T-helper 2 cell treated with Interferon-gamma antibody and Interleukin-4, amounts not matched to agents 5 μg/mL and 100 μg/mL, for 36 hours (primary cell): ENCODE data around the gene KDM4C.

Experiments used
- DNase-seq: peaks from one replicate; pipeline ENCODE4 v3.0.0; 2021; ENCODE audit warnings: low spot score
- H3K27ac Mint-ChIP-seq: one replicate; pipeline ENCODE4 v1.8.0; 2021; ENCODE audit warnings: mild to moderate bottlenecking, mixed read lengths
- H3K27me3 Mint-ChIP-seq: one replicate; pipeline ENCODE4 v1.8.0; 2021; ENCODE audit warnings: low read depth, mixed read lengths
- H3K36me3 Mint-ChIP-seq: one replicate; pipeline ENCODE4 v1.8.0; 2021; ENCODE audit warnings: low read depth, mixed read lengths
- H3K4me1 Mint-ChIP-seq: one replicate; pipeline ENCODE4 v1.8.0; 2021; ENCODE audit warnings: low read depth, mixed read lengths
- H3K4me3 Mint-ChIP-seq: one replicate; pipeline ENCODE4 v1.8.0; 2022; ENCODE audit warnings: mild to moderate bottlenecking, moderate library complexity, mixed read lengths
- H3K9me3 Mint-ChIP-seq: one replicate; pipeline ENCODE4 v1.8.0; 2021; ENCODE audit warnings: mixed read lengths

Gene KDM4C

DNA sequence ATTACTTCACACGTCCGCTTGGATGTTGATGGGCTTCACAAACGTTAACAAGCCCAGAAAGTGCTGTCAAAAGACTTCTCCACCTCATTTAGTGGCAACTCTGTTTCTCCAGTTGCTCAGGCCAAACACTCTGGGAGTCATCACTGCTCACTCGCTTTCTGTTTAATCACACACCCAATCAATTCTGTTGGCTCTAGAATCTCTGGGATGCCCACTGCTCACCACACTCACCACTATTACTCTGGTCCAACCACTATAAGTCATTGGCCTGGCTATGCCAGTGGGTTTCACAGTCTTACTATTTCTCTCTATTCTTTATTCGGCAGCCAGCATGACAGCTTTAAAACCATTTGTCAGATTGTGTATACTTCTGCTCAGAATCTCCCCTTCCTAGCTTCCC lies 163.5 kb downstream of the KDM4C start:
- H3K27me3 Mint-ChIP-seq = no peaks in the 10 kb centered on the region
- DNase-seq = no peak
- peaks cover 36% of the 10 kb centered on the region for H3K4me1 Mint-ChIP-seq
- no peak overlapping the region for H3K27ac Mint-ChIP-seq
- peaks cover 40% of the 10 kb centered on the region for H3K36me3 Mint-ChIP-seq
- no peak overlapping the region for H3K4me3 Mint-ChIP-seq
- H3K9me3 Mint-ChIP-seq = peaks cover 5% of the 10 kb centered on the region

DNA sequence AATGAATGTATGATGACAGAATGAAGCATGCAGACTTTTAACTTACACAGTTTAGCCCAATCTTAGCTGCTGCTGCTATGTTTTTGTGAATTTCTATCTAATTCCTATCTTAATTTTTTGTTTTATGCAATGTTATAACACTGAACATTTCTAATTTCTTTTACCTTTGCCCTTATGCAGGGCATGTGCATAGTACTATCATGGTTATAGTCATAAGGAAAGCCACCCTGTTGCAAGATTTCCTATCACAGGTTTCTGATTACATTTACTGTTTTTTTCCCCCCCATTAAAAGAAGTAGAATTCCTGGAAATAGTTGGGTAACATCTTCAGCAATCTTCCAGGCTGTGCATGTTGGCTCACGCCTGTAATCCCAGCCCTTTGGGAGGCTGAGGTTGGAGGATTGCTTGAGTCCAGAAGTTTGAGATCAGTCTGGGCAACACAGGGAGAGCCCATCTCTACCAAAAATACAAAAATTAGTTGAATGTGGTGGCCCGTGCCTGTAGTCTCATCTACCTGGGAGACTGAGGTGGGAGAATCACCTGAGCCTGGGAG lies 164.4 kb downstream of the KDM4C start:
- Mint-ChIP-seq H3K27me3 (no peaks in the 10 kb centered on the region), H3K4me1 (peaks cover 33% of the 10 kb centered on the region), H3K9me3 (peaks cover 5% of the 10 kb centered on the region), H3K4me3 (no peak overlapping the region), H3K27ac (no peak overlapping the region), H3K36me3 (peaks cover 39% of the 10 kb centered on the region)
- DNase-seq = no peak

DNA sequence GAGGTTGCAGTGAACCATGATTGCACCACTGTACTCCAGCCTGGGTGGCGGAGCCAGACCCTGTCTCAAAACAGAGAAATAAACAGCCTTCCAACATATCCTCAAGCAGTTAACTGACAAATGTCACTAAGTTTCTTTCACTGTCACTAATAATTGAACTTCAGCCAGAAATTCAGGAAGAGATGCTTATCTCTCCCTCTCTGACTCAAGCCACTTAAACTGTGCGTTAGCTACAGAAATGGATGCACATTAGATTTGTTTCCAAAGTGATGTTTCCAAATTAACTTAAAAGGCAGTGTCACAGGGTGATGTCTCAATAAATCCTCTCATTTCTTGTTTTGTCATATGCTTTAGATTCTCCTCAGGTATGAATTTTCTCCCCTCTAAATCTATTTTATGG lies 164.9 kb downstream of the KDM4C start:
- no peaks in the 10 kb centered on the region for H3K27me3 Mint-ChIP-seq
- peaks cover 28% of the 10 kb centered on the region for H3K4me1 Mint-ChIP-seq
- H3K9me3 Mint-ChIP-seq = peaks cover under 1% of the 10 kb centered on the region
- H3K4me3 Mint-ChIP-seq = no peak overlapping the region
- H3K36me3 Mint-ChIP-seq = peaks cover 34% of the 10 kb centered on the region
- no peak overlapping the region for H3K27ac Mint-ChIP-seq
- DNase-seq = no peak

DNA sequence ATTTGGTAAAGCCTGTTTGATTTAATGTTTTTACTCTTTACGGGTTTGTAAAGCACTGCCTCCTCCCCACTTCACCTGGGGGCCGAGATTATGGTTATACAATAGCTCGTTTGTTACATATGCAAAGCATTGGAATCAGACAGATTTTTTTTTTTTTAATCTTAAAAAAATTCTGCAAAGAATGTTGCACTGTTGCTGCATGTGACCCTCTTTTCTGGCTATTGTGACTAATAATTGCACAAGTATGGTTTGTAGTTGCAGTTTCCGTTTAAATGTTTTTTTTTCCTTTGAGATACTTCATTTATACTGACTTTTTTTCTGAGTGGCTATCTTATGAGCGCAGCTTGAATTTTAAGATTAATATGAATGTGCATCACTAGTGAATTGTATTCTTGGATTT lies 165.3 kb downstream of the KDM4C start:
- Mint-ChIP-seq H3K4me3 (no peak overlapping the region), H3K9me3 (no peaks in the 10 kb centered on the region), H3K27me3 (no peaks in the 10 kb centered on the region), H3K36me3 (peaks cover 31% of the 10 kb centered on the region), H3K27ac (no peak overlapping the region), H3K4me1 (peaks cover 27% of the 10 kb centered on the region)
- no peak for DNase-seq

DNA sequence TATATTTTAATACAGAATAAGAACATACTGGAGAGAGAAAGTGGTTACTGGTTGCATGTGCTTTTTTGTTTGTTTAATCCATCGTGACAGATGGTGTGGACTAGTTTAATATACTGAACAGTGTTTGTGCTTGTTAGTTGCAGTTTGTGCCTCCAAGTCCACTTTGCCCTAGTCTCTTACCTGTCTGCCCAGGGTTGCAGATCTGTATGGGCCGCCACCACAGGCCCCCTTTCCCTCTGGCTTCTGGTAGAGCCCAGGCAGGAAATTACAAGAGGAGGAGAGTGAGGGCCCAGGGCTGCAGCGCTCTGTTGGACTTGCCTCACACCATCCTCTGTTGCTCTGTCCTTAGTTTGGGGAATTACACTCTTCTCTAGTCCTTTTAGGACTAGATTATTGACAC lies 166.4 kb downstream of the KDM4C start:
- H3K36me3 Mint-ChIP-seq = peaks cover 24% of the 10 kb centered on the region
- no peak overlapping the region for H3K27ac Mint-ChIP-seq
- H3K9me3 Mint-ChIP-seq = no peaks in the 10 kb centered on the region
- no peak overlapping the region for H3K4me3 Mint-ChIP-seq
- H3K27me3 Mint-ChIP-seq = no peaks in the 10 kb centered on the region
- peaks cover 31% of the 10 kb centered on the region for H3K4me1 Mint-ChIP-seq
- DNase-seq = no peak

DNA sequence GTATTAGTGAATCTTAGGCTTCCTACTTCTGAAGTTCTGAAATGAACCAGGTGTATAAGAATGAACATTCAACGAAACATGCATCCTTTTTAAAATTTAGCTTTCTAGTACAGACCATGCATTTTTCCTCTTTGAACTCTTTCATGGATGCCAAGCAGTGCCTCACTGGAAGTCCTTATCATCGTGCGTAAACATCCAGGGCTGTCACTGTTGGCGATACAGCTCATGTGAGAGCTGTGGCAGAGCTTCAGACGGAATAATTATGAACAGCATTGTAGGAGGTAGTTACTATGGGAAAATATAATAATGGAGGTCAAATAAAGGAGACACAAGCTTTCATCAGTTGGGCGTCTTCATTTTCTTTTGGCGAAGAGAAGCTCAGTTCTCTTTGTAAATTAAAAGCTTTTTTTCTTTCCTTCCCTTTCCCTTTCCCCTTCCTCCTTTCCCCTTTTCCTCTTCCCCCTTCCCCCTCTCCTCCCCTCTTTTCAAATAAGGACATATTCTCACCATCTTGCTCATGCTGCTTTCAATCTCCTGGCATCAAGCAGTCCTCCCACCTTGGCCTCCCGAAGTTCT lies 167.3 kb downstream of the KDM4C start:
- peaks cover 31% of the 10 kb centered on the region for H3K4me1 Mint-ChIP-seq
- H3K36me3 Mint-ChIP-seq = peaks cover 20% of the 10 kb centered on the region
- no peaks in the 10 kb centered on the region for H3K27me3 Mint-ChIP-seq
- no peaks in the 10 kb centered on the region for H3K9me3 Mint-ChIP-seq
- H3K27ac Mint-ChIP-seq = no peak overlapping the region
- no peak overlapping the region for H3K4me3 Mint-ChIP-seq
- no peak for DNase-seq

- Mint-ChIP-seq H3K36me3 (peaks cover 17% of the 10 kb centered on the region), H3K9me3 (no peaks in the 10 kb centered on the region)
Observed at GRCh38 chr9:6925836-6926235, 168.1 kb downstream of the KDM4C start.

GRCh38 chr9:6926436-6926835 lies 168.7 kb downstream of the KDM4C start:
- no peak overlapping the region for H3K4me3 Mint-ChIP-seq
- no peak for DNase-seq
- no peaks in the 10 kb centered on the region for H3K27me3 Mint-ChIP-seq
- no peak overlapping the region for H3K27ac Mint-ChIP-seq
- no peaks in the 10 kb centered on the region for H3K9me3 Mint-ChIP-seq
- H3K4me1 Mint-ChIP-seq = peaks cover 25% of the 10 kb centered on the region
- peaks cover 11% of the 10 kb centered on the region for H3K36me3 Mint-ChIP-seq

More at GRCh38 chr9:6925836-6926235, 168.1 kb downstream of the KDM4C start:
- Mint-ChIP-seq H3K4me1 (peaks cover 28% of the 10 kb centered on the region), H3K4me3 (no peak overlapping the region), H3K27ac (no peak overlapping the region), H3K27me3 (no peaks in the 10 kb centered on the region)
- DNase-seq = no peak

- Mint-ChIP-seq H3K27me3 (no peaks in the 10 kb centered on the region), H3K4me3 (no peak overlapping the region), H3K4me1 (peaks cover 15% of the 10 kb centered on the region), H3K27ac (no peak overlapping the region), H3K9me3 (no peaks in the 10 kb centered on the region), H3K36me3 (peaks cover 7% of the 10 kb centered on the region)
- no peak for DNase-seq
Observed at GRCh38 chr9:6927838-6928237, 170.1 kb downstream of the KDM4C start.

- H3K27ac Mint-ChIP-seq = no peak overlapping the region
- no peaks in the 10 kb centered on the region for H3K27me3 Mint-ChIP-seq
- H3K4me3 Mint-ChIP-seq = no peak overlapping the region
- peaks cover 12% of the 10 kb centered on the region for H3K4me1 Mint-ChIP-seq
- no peak for DNase-seq
- H3K36me3 Mint-ChIP-seq = peaks cover 6% of the 10 kb centered on the region
- peaks cover 4% of the 10 kb centered on the region for H3K9me3 Mint-ChIP-seq
Observed at GRCh38 chr9:6928863-6929262, 171.1 kb downstream of the KDM4C start.

GRCh38 chr9:6929441-6930215 lies 171.9 kb downstream of the KDM4C start:
- no peak overlapping the region for H3K4me3 Mint-ChIP-seq
- no peak for DNase-seq
- H3K4me1 Mint-ChIP-seq = peaks cover 10% of the 10 kb centered on the region
- H3K27ac Mint-ChIP-seq = no peak overlapping the region
- H3K27me3 Mint-ChIP-seq = no peaks in the 10 kb centered on the region
- H3K36me3 Mint-ChIP-seq = peaks cover 6% of the 10 kb centered on the region
- peaks cover 4% of the 10 kb centered on the region for H3K9me3 Mint-ChIP-seq

GRCh38 chr9:6930827-6931226 lies 173.1 kb downstream of the KDM4C start:
- no peak for DNase-seq
- Mint-ChIP-seq H3K27ac (no peak overlapping the region), H3K4me1 (peaks cover 6% of the 10 kb centered on the region), H3K4me3 (no peak overlapping the region), H3K27me3 (no peaks in the 10 kb centered on the region), H3K36me3 (peaks cover 4% of the 10 kb centered on the region), H3K9me3 (peaks cover 8% of the 10 kb centered on the region)

DNA sequence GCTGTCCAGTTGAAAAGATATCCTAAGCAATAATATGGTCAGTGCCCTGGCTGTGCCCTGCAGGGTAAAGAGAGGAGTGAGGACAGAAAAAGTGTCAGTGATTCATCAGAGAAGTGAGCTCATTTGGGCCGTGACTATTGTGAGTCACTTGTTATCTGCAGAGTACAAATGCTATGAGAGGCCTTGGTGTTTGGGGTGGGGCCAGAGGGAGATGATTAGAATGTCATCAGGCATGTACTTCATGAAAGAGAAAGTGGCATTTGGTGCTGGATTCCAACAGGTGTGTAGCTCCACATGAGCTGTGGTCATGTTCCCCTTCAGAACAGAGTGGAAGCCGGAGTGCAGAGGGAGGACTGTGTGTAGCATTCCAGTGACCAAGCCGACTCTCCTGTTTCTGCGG lies 174.1 kb downstream of the KDM4C start:
- peaks cover 6% of the 10 kb centered on the region for H3K4me1 Mint-ChIP-seq
- H3K9me3 Mint-ChIP-seq = peaks cover 8% of the 10 kb centered on the region
- no peaks in the 10 kb centered on the region for H3K27me3 Mint-ChIP-seq
- no peak for DNase-seq
- no peak overlapping the region for H3K4me3 Mint-ChIP-seq
- peaks cover 4% of the 10 kb centered on the region for H3K36me3 Mint-ChIP-seq
- H3K27ac Mint-ChIP-seq = no peak overlapping the region

DNA sequence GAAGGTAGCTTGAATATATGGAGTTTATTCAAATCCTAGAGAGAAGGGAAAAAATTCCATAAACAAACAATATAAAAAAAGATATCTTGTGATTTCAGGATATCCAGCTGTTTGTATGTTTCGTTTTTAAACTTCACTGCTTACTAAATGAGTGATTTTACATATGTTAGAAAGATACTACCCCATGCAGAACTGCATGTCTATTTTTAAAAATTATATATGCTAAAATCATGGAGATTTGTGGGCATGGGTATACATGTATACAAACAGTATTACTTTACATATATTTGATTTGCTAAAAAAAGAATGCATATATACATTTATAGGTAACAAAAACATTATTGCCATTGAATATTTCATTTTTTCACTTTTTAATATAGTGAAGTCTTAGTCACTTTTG lies 178.3 kb downstream of the KDM4C start:
- Mint-ChIP-seq H3K4me3 (no peak overlapping the region), H3K9me3 (peaks cover 8% of the 10 kb centered on the region), H3K36me3 (peaks cover 4% of the 10 kb centered on the region), H3K27me3 (no peaks in the 10 kb centered on the region), H3K4me1 (peaks cover 3% of the 10 kb centered on the region), H3K27ac (no peak overlapping the region)
- no peak for DNase-seq
